GM10266 (cell line): Measurements from ENCODE around the gene PAX8.

Experiments used
- DNase-seq: peaks from one replicate; pipeline ENCODE4 v3.0.0; 2012; ENCODE audit errors: extremely low spot score
- CTCF ChIP-seq: IDR thresholded peaks from 2 replicates; pipeline ENCODE4 v1.5.1; 2012; ENCODE audit warnings: mild to moderate bottlenecking, low read depth; ENCODE audit not compliant: control insufficient read depth, insufficient read depth; ENCODE audit errors: missing control alignments

Gene PAX8

DNA sequence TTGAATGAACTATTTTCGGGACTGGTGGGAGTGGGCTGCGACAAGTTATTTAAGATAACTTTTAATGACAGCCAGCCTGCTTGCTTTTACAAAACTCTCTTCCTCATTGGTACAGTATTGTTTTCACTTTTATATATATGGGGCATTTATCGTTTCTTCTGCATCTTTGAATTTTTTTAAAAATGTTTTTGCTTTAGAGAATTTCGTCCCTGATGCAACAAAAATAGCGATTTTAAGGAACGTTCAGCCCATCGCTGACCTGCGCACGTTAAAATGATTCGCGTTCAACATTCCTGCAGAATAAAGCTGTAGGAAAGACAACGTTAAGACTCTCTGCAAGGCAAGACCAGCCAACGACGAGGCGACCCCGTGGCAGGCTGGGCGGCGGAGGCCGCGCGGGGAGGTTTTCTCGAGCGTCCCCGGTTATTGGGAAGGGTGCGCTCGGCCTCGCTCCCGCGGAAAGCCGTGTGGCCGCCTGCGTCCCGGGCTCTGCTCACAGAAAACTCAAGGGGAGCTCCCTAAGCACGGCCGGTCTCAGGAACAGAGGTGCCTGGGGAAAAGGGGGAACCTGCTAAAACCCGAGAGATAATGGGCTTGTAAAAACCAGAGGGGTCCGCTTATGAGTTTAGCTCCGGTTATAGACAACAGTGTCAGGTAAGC lies 3.0 kb downstream of the PAX8 start:
- no peak for TF ChIP-seq CTCF
- DNase-seq: no peak

- no peak for TF ChIP-seq CTCF
- no peak for DNase-seq
Observed at GRCh38 chr2:113274432-113274831, 4.3 kb downstream of the PAX8 start.

DNA sequence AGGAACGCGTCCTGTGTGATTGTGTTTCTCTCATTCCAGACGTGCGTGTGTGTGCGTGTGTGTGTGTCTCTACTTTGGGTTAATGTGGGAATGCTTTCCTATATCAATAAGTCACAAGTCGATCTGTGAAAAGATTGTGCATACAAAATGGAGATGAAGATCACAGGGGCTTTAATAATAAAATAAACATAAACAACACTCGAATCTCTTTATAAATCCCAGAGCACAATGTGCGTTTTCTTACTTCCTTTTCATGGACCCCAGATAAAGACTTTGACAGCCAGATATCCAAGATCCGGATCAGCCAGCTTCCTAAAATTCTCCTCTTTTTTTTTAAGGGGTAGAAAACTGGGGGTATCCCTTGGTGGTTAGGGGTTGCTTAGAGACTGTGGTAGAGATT lies 4.7 kb downstream of the PAX8 start:
- no peak for TF ChIP-seq CTCF

GRCh38 chr2:113273027-113273551 lies 5.6 kb downstream of the PAX8 start:
- no peak for TF ChIP-seq CTCF
- no peak for DNase-seq

More for the DNA sequence above, 4.7 kb downstream of the PAX8 start:
- DNase-seq: no peak

- DNase-seq: no peak
- no peak for TF ChIP-seq CTCF
Observed at GRCh38 chr2:113272477-113272876, 6.2 kb downstream of the PAX8 start.

- DNase-seq: no peak
- TF ChIP-seq CTCF: no peak
Observed at GRCh38 chr2:113268621-113269360, 9.9 kb downstream of the PAX8 start.

DNA sequence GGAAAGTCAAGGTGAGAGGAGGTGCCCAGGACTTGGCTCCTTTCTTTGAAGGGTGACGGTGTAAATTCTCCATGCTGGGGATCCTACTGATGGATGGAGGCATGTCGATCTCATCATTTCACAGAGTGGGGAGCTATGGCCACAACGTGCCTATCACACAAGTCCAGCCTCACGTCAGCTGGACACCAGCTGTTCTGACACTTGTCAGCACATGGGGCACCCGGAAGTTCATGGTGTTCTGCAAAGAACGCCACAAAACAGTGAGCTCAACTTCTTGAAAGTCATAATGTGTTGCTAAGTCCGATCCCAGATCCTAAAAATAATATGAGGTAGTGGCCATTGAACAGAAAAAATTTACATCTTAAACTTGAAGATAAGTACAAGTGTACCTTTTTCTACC lies 12.3 kb downstream of the PAX8 start:
- no peak for DNase-seq
- TF ChIP-seq CTCF: no peak
